Keratinocyte (primary cell): ENCODE measurements around the gene SNRPD3. TPM values are rescaled to one million over a fixed set of nuclear protein-coding genes. Genes with fewer than 3 reads are reported as not detected.
A peak's percentile ranks its signal among the peaks of the same experiment; 100 is the strongest.
"Not testable (repeated sequence)": the region's sequence is repeated elsewhere in the genome, so short reads cannot be mapped to it uniquely, and the experiment has no call there.

Experiments used
- DNase-seq: peaks from one replicate; pipeline ENCODE4 v3.0.0-alpha.2; 2011; ENCODE audit warnings: low read depth, missing footprints, low spot score
- FAIRE-seq: peaks from 2 replicates; lab custom pipeline; 2011; peaks lifted over from hg19 to GRCh38; lab: Jason Lieb, UNC
- H2AFZ ChIP-seq: 2 replicates; pipeline ENCODE4 v1.6.0; 2012; ENCODE audit warnings: low read length, control low read depth, inconsistent platforms; ENCODE audit not compliant: control insufficient read depth
- H3K27ac ChIP-seq: 2 replicates; pipeline ENCODE4 v1.5.1; 2011; ENCODE audit warnings: low read length; ENCODE audit not compliant: control insufficient read depth, insufficient read depth
- H3K27me3 ChIP-seq: 3 replicates; pipeline ENCODE4 v1.6.0; 2011; ENCODE audit warnings: low read length; ENCODE audit not compliant: control insufficient read depth, insufficient read depth; ENCODE audit errors: extremely low read depth
- H3K36me3 ChIP-seq, 2 experiments: 2 replicates in 1 of 2; 3 replicates in 1 of 2; pipeline ENCODE4 v1.5.1; 2011; ENCODE audit warnings: low read length in 2 of 2, mild to moderate bottlenecking in 1 of 2; ENCODE audit not compliant: control insufficient read depth in 2 of 2, insufficient read depth in 2 of 2; ENCODE audit errors: extremely low read depth in 1 of 2
- H3K4me1 ChIP-seq: 3 replicates; pipeline ENCODE4 v1.5.1; 2011; ENCODE audit warnings: low read length; ENCODE audit not compliant: control insufficient read depth, insufficient read depth; ENCODE audit errors: extremely low read depth
- H3K4me2 ChIP-seq: 3 replicates; pipeline ENCODE4 v1.6.0; 2011; ENCODE audit warnings: low read depth, low read length; ENCODE audit not compliant: control insufficient read depth, insufficient read depth; ENCODE audit errors: extremely low read depth
- H3K4me3 ChIP-seq, 3 experiments: fragments of 200-600 bp in 1 of 3; sonication (generic) in 1 of 3; 2 replicates in 2 of 3; 3 replicates in 1 of 3; pipeline ENCODE4 v1.5.1; 2011 to 2016; ENCODE audit warnings: low read length in 3 of 3, mild to moderate bottlenecking in 3 of 3, control low read depth in 2 of 3, inconsistent platforms in 1 of 3, low read depth in 1 of 3, mixed read lengths in 1 of 3, mixed run types in 1 of 3, moderate library complexity in 1 of 3; ENCODE audit not compliant: control insufficient read depth in 2 of 3, insufficient read depth in 2 of 3; ENCODE audit errors: extremely low read depth in 1 of 3
- H3K79me2 ChIP-seq: 2 replicates; pipeline ENCODE4 v1.6.0; 2012; ENCODE audit warnings: low read length; ENCODE audit not compliant: control insufficient read depth, insufficient read depth
- H3K9ac ChIP-seq: 3 replicates; pipeline ENCODE4 v1.6.0; 2011; ENCODE audit warnings: low read length; ENCODE audit not compliant: control insufficient read depth, insufficient read depth; ENCODE audit errors: extremely low read depth
- H3K9me1 ChIP-seq: 3 replicates; pipeline ENCODE4 v1.6.0; 2011; ENCODE audit warnings: low read length; ENCODE audit not compliant: control insufficient read depth, insufficient read depth; ENCODE audit errors: extremely low read depth
- H3K9me3 ChIP-seq: 2 replicates; pipeline ENCODE4 v1.5.1; 2012; ENCODE audit warnings: low read depth, low read length; ENCODE audit not compliant: control insufficient read depth
- H4K20me1 ChIP-seq: 3 replicates; pipeline ENCODE4 v1.6.0; 2011; ENCODE audit warnings: low read length; ENCODE audit not compliant: control insufficient read depth, insufficient read depth; ENCODE audit errors: extremely low read depth
- CTCF ChIP-seq, 3 experiments: IDR thresholded peaks in 1 of 3; conservative IDR thresholded peaks in 1 of 3; optimal IDR thresholded peaks in 1 of 3; 2 replicates in 2 of 3; 3 replicates in 1 of 3; pipeline versions ENCODE3 to v1.5.1; 2011; ENCODE audit warnings: low read length in 3 of 3, mild to moderate bottlenecking in 3 of 3, moderate library complexity in 2 of 3, control low read depth in 1 of 3, inconsistent platforms in 1 of 3; ENCODE audit not compliant: insufficient read depth in 2 of 3; ENCODE audit errors: extremely low read depth in 1 of 3
- EZH2 ChIP-seq: IDR thresholded peaks from one replicate; pipeline ENCODE4 v1.6.1; 2012; ENCODE audit warnings: inconsistent platforms, mild to moderate bottlenecking, low read length, moderate library complexity
- dilution Hi-C: fragments of 300-500 bp; cut with MboI; formaldehyde crosslinking; loops from one replicate; pipeline ENCODE4 v1.7.0; 2020; ENCODE audit warnings: low sequenced_read_pairs; ENCODE audit not compliant: extremely low pct_ligation_motif_present
- polyA plus RNA-seq, 5 experiments: library from polyadenylated mRNA; depleted of rRNA in 3 of 5; stranded (reverse) in 3 of 5; stranded (forward) in 1 of 5; unstranded in 1 of 5; fragments of >200 nt; gene quantifications; 1 replicate in 1 of 5; 2 replicates in 3 of 5; 3 replicates in 1 of 5; pipeline versions ENCODE4 v1.2.1 to v1.2.3, GENCODE V29; 2011 to 2012; ENCODE audit warnings: missing spikeins in 2 of 5, low read depth in 1 of 5, low replicate concordance in 1 of 5

Gene SNRPD3
- polyA plus RNA-seq, 1 donor (not counting 4 experiments of a cell fraction or from before 2014, with no cell fraction given): 135 TPM

GRCh38 chr22:24550028-24550901, 5.5 kb upstream of the SNRPD3 start:
- no peak overlapping the region for H3K4me3 ChIP-seq
- no peak overlapping the region for H2AFZ ChIP-seq
- H3K9me3 ChIP-seq: no peaks in the 10 kb centered on the region
- DNase-seq: no peak
- H3K4me1 ChIP-seq: peaks cover 13% of the 10 kb centered on the region
- TF ChIP-seq CTCF (optimal IDR thresholded peaks at IDR 0.05 in 1 of 3, IDR thresholded peaks at IDR 0.05 in 1 of 3, conservative IDR thresholded peaks at IDR 0.05 in 1 of 3; ENCODE audit: extremely low read depth in 1 of 3, insufficient read depth in 2 of 3, low read length in 3 of 3) (no peak), EZH2 (no peak)
- peaks cover 54% of the 10 kb centered on the region for H3K79me2 ChIP-seq
- H3K4me2 ChIP-seq: no peak overlapping the region
- H3K27ac ChIP-seq: no peak overlapping the region
- peaks cover 3% of the 10 kb centered on the region for H3K9me1 ChIP-seq
- no peak for FAIRE-seq
- no peaks in the 10 kb centered on the region for H3K27me3 ChIP-seq
- no peaks in the 10 kb centered on the region for H4K20me1 ChIP-seq
- peaks cover 14 to 34% of the 10 kb centered on the region in 2 experiments for H3K36me3 ChIP-seq
- dilution Hi-C loops: no loop called here
- no peak overlapping the region for H3K9ac ChIP-seq

GRCh38 chr22:24550902-24551435, 4.8 kb upstream of the SNRPD3 start:
- peaks cover 14 to 34% of the 10 kb centered on the region in 2 experiments for H3K36me3 ChIP-seq
- no peaks in the 10 kb centered on the region for H3K27me3 ChIP-seq
- peaks cover 13% of the 10 kb centered on the region for H3K4me1 ChIP-seq
- H3K27ac ChIP-seq: no peak overlapping the region
- no peak overlapping the region for H3K4me2 ChIP-seq
- H3K9me3 ChIP-seq: no peaks in the 10 kb centered on the region
- dilution Hi-C loops: no loop called here
- peaks cover 3% of the 10 kb centered on the region for H3K9me1 ChIP-seq
- H3K4me3 ChIP-seq: no peak overlapping the region
- H3K9ac ChIP-seq: no peak overlapping the region
- no peaks in the 10 kb centered on the region for H4K20me1 ChIP-seq
- TF ChIP-seq CTCF (optimal IDR thresholded peaks at IDR 0.05 in 1 of 3, IDR thresholded peaks at IDR 0.05 in 1 of 3, conservative IDR thresholded peaks at IDR 0.05 in 1 of 3; ENCODE audit: extremely low read depth in 1 of 3, insufficient read depth in 2 of 3, low read length in 3 of 3) (no peak), EZH2 (no peak)
- H2AFZ ChIP-seq: no peak overlapping the region
- FAIRE-seq (no peak), DNase-seq (no peak)
- peaks cover 56% of the 10 kb centered on the region for H3K79me2 ChIP-seq

GRCh38 chr22:24552503-24553286, 3.1 kb upstream of the SNRPD3 start:
- H3K9me1 ChIP-seq, FAIRE-seq, H3K9me3 ChIP-seq, H4K20me1 ChIP-seq, H2AFZ ChIP-seq, DNase-seq, H3K9ac ChIP-seq, H3K4me3 ChIP-seq, H3K27ac ChIP-seq, H3K27me3 ChIP-seq, dilution Hi-C loops: not testable (repeated sequence)
- Histone ChIP-seq H3K79me2 (peaks cover 73% of the 10 kb centered on the region), H3K4me1 (peaks cover 24% of the 10 kb centered on the region), H3K36me3 (peaks cover 4 to 17% of the 10 kb centered on the region in 2 experiments), H3K4me2 (peak overlapping the region; percentile 99)
